ENCODE results near the gene SKOR2.

DNA sequence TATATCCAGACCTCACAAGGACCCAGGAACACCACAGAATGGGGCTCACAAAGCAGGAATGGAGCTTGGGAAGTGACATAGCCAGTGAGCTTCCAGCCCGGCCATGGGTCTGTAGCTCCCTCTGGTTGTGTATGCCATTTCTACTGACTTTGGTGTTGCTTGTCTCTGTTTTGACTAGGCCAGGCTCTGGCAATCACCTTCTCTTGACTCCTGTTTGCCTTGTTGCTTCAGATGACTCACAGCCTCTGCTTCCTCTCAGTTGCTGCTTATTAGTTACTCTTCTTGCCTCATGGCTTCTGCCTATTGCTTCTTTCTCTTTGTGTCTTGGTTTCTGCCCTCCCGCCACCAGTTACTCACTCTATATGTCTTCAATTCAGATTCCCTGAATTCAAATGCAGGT lies 59.5 kb downstream of the SKOR2 start:
- TF ChIP-seq CREB1 (IDR thresholded peaks at IDR 0.05; ENCODE audit: low read depth) (no peak), TAF1 (IDR thresholded peaks at IDR 0.05; ENCODE audit: low read depth) (no peak), TCF12 (IDR thresholded peaks at IDR 0.05; ENCODE audit: low read depth) (no peak), YY1 (IDR thresholded peaks at IDR 0.05; ENCODE audit: low read depth) (no peak), NFIC (IDR thresholded peaks at IDR 0.05) (no peak), ZBTB7A (IDR thresholded peaks at IDR 0.05; ENCODE audit: low read depth) (no peak)

Data from Ishikawa (cell line).